ENCODE results near the gene TRPC5OS.

TRPC5OS gene

GRCh38 chrX:111875881-111876280 is at the start of gene TRPC5OS:
Gene TRPC5OS (plus strand): TSS chrX:111876181. CDS start chrX:111901850, 25,669 bp downstream.
- DNase-seq (ENCODE audit: low spot score): no peak

DNA sequence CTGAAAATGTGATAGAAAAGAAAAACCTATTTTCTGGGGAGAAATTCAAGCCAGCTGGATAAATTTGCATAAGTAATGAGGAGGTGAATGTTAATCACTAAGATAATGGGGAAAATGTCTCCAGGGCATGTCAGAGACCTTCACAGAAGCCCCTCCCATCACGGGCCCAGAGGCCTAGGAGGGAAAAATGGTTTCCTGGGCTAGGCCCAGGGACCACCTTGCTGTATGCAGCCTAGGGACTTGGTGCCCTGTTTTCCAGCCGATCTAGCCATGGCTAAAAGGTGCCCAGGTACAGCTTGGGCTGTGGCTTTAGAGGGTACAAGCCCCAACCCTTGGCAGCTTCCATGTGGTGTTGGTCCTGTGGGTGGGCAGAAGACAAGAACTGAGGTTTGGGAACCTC is 46.6 kb upstream of the TRPC5OS start:
- DNase-seq (ENCODE audit: low spot score): no peak

GRCh38 chrX:111830571-111830970 is 45.4 kb upstream of the TRPC5OS start:
- DNase-seq (ENCODE audit: low spot score): no peak

DNA sequence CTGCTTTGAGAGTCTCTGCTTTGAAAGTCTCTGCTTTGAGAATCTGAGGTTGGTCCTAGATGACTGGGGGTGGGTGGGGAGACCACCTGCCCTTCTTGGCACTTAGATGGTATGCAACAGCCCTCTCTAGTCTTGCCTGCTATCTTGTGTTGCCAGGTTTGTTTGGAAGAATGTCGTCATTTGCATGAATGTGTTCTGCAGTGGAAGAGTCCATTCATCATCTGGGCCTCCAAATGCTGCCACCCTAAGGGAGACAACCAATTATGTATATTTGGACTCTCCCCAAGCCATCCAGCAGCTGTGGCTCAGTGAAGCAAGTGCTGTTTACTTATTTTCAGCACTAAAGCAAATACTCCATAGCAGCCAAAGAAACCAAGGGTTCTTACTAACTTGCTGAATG is 44.6 kb upstream of the TRPC5OS start:
- DNase-seq (ENCODE audit: low spot score): no peak

GRCh38 chrX:111837197-111837596 is 38.8 kb upstream of the TRPC5OS start:
- DNase-seq (ENCODE audit: low spot score): no peak

DNA sequence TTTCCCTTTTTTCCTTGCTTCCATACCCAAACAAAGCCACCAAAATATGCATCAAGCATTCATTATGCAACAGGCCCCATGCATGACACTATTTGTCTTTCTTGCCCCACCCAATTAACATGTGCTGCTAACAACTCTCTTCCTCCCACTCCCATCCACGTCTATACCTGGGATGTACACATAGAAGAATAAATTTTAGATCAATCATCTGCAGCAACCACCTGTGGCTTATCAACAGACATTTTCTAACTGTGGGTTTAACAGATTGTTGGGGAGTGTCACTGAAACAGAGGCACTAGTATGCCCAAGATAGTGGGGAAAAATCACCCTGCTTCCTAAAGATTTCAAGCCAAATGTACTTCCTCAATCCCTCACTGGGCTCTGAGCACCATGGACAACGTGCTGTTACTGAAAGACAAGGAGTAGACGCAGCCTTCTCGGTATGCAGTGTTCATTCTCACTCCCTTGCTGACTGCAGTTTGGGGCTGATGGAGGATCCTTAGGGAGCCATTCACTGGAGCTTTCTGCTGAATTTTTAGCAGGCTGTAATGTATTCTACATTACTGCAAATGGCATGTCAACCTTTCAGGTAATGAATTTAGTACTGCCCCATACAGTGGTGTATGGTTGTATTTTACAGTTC is 28.4 kb upstream of the TRPC5OS start:
- DNase-seq (ENCODE audit: low spot score): no peak

DNA sequence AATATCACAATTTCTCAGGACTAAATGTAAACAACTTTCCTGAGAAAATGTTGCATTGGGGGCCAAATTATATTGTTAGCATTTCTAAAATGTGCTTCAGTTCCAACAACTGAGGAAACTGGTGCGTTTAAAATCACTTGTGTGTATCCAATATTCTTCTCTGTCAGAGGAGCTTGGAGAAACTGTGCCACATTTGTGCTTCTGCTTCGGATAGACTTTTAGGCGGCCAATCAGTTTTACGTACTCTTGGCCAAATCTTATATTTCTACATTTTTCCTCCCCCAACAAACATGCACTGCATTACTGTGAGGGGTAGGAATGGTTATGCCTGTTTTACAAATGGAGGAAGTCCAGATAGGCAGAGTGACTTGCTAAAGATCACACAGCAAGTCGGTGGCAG is 27.4 kb upstream of the TRPC5OS start:
- DNase-seq (ENCODE audit: low spot score): no peak

DNA sequence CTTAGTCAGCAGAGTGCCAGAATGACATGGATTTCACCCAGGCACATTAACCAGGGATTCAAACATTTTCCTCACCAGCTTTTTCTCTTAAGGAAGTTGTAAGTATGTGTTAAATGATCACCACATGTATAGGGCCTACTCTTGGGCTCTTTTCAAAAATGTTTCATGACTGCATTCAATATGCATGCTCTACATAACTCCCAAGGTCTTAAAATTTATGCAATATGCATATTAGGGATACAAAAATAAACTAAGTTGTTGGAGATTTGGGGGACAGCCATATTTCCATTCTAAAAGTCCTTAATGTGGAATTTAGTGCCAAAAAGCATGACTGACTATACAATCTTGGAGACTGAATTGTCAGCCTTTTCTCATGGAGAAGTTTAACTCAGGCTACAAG is 25.0 kb upstream of the TRPC5OS start:
- no peak for DNase-seq (ENCODE audit: low spot score)

- DNase-seq (ENCODE audit: low spot score): peak; percentile 11
Observed at GRCh38 chrX:111854556-111855490, 21.2 kb upstream of the TRPC5OS start.

- no peak for DNase-seq (ENCODE audit: low spot score)
Observed at GRCh38 chrX:111857534-111858060, 18.4 kb upstream of the TRPC5OS start.

- DNase-seq (ENCODE audit: low spot score): no peak
Observed at GRCh38 chrX:111861605-111862004, 14.4 kb upstream of the TRPC5OS start.

- DNase-seq (ENCODE audit: low spot score): no peak
Observed at GRCh38 chrX:111867236-111867635, 8.7 kb upstream of the TRPC5OS start.

GRCh38 chrX:111868726-111869638 is 7.0 kb upstream of the TRPC5OS start:
- DNase-seq (ENCODE audit: low spot score): no peak

DNA sequence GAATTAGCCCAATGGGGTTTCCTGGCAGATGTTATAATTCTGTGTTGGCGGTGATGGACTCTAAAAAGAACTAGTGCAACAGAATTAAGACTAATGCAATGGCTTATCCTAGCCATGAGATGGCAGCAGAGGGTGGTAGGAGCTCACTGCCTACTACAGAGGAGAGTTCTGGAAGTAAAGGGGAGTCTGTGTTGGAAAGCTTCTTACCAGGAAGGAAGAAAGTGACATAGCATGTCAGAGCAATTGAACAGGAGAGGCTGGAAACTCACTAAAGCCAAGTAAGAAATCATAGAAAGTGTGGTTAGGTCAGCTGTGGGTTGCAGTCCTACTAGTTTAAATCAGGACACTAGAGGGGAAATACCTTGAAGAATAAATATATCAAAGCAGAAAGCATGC is 6.3 kb upstream of the TRPC5OS start:
- peak; percentile 64 for DNase-seq (ENCODE audit: low spot score)

DNA sequence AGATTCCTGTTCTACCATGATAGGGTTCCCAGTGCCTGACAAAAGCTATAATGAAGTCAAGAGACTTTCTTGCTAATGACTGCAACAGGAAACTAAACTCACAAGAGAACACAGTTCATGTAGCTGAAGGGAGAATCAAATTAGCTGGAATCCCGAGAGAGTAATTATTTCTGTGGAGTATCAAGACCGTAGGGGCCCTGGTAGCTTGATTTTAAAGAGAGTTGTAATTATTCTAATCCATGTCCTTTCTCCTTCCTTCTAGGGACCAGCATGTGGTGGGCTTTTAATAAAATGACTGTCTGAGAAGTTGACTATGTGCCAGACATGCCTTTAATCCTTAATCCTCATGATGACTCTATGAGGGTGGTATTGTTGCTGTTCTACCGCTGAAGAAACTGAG is 1.7 kb upstream of the TRPC5OS start:
- no peak for DNase-seq (ENCODE audit: low spot score)

GRCh38 chrX:111876646-111877045 is 665 bp downstream of the TRPC5OS start:
- DNase-seq (ENCODE audit: low spot score): no peak

DNA sequence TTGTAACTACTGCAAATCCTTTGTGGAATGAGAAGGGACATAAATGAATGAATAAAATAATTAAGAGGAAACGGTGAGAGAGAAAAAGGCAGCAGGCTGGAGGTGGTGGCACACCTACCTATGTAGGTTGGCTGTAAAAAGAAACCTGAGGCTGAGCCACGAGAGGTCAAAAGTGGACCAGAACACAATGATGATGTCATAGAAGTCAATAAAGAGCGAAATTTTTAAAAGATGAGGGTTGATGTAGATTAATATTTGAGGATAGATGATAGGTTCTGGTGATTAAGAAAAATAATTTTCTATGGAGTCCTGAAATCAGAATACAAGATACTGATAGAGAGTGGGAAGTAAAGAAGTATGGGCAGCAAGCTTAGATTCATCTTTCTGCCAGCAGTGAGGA is 1.7 kb downstream of the TRPC5OS start:
- no peak for DNase-seq (ENCODE audit: low spot score)

DNA sequence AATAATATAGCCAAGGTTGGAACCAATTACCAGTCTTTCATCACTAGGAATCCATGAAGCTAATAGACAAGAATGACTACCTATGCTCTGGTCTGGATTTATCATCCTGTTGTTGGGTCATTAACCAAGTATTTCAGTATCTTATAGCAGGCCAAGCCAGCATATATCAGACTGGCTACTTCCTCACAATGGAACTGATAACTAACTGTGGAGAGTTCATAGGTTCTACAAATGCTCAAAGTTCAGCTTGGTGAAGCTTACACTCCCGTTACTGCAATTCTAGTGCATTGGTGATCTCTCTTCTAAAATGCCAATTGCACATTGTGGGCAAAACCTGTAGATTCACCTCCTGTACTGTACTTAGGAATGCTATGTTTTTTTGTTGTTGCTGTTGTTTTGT is 4.8 kb downstream of the TRPC5OS start:
- no peak for DNase-seq (ENCODE audit: low spot score)

- DNase-seq (ENCODE audit: low spot score): no peak
Observed at GRCh38 chrX:111881715-111882114, 5.7 kb downstream of the TRPC5OS start.

- no peak for DNase-seq (ENCODE audit: low spot score)
Observed at GRCh38 chrX:111886678-111887077, 10.7 kb downstream of the TRPC5OS start.

DNA sequence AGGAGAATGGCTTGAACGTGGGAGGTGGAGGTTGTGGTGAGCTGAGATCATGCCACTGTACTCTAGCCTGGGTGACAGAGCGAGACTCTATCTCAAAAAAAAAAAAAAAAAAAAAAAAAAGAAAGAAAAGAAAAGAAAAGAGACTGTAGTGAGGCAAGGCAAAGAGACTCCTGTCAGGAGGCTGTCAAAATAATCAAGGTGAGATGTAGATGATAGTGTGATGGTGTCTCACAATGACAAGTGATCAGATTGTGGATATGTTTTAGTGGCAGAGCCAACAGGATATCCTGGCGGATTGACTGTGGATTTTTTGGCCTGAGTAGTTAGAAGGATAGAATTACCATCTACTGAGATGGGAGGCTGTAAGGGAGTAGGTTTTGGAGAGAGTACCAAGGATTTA is 12.6 kb downstream of the TRPC5OS start:
- DNase-seq (ENCODE audit: low spot score): no peak

DNA sequence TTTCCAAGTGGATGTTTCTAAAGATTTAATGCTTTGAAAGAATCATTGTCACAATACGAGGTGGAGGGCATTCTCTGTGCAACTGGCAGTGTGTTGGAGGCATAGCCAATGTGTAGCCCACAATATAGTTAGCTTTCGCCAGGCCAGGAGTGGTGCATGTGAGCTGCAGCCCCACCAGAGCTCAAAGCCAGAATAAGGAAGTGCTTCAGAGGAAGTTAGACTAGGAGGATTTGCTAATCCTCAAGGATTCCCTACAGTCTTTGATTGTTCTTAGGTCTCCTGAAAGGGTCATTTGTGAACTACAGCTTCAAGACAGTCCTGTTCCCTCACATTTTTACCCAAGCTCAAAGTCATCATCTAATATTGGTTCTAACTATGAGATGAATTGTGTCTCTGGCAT is 16.4 kb downstream of the TRPC5OS start:
- no peak for DNase-seq (ENCODE audit: low spot score)
